IMR-90 (cell line): ENCODE results near the gene NFE2L2. TPM values are rescaled to one million over a fixed set of nuclear protein-coding genes. Genes with fewer than 3 reads are reported as not detected.

Source experiments
- ATAC-seq: fragments of 200-7000 bp; cut with Tn5 transposase; 2 replicates; pipeline ENCODE4 v1.9.1; 2020; ENCODE audit warnings: low read depth, mild to moderate bottlenecking, moderate library complexity
- BruUV-seq: library from RNA; stranded (reverse); fragments of 400-500 nt; replicated peaks from 2 replicates; lab custom pipeline; 2021; lab: Mats Ljungman, UMichigan
- CTCF ChIA-PET: fragments of 300-600 bp; formaldehyde crosslinking; extraction: SDS; loops from one replicate; lab custom pipeline; 2021; ENCODE audit warnings: antibody characterized with exemption; lab: Yijun Ruan, JAX
- POLR2A ChIA-PET: fragments of 300-600 bp; sonication (Branson Sonifier 250); formaldehyde crosslinking; loops from one replicate; lab custom pipeline; 2022; ENCODE audit warnings: antibody characterized with exemption; ENCODE audit not compliant: unreplicated experiment; lab: Charles Lee
- DNase-seq: peaks from one replicate; pipeline ENCODE4 v3.0.0; 2013
- H2AFZ ChIP-seq: replicated peaks from 2 replicates; pipeline ENCODE3; 2013; ENCODE audit warnings: low read length, mild to moderate bottlenecking; ENCODE audit not compliant: poor library complexity
- H2AK5ac ChIP-seq: 2 replicates; pipeline ENCODE4 v1.6.1; 2013; ENCODE audit warnings: low read depth, low read length, inconsistent platforms
- H2AK9ac ChIP-seq: replicated peaks from 2 replicates; pipeline ENCODE3; 2013; ENCODE audit warnings: mild to moderate bottlenecking, low read depth, low read length, moderate library complexity; ENCODE audit not compliant: poor library complexity
- H2BK120ac ChIP-seq: 2 replicates; pipeline ENCODE4 v1.6.1; 2013; ENCODE audit warnings: low read depth, low read length, inconsistent platforms
- H2BK15ac ChIP-seq: 3 replicates; pipeline ENCODE4 v1.6.1; 2013; ENCODE audit warnings: low read depth, low read length, inconsistent platforms
- H2BK20ac ChIP-seq: 2 replicates; pipeline ENCODE4 v1.6.1; 2013; ENCODE audit warnings: low read depth, mild to moderate bottlenecking, inconsistent platforms, low read length, moderate library complexity
- H2BK5ac ChIP-seq: 2 replicates; pipeline ENCODE4 v1.6.1; 2013; ENCODE audit warnings: mild to moderate bottlenecking, low read depth, low read length, inconsistent platforms; ENCODE audit not compliant: poor library complexity, severe bottlenecking
- H3K14ac ChIP-seq: replicated peaks from 2 replicates; pipeline ENCODE4 v1.6.1; 2013; ENCODE audit warnings: low read depth, low read length, inconsistent platforms
- H3K18ac ChIP-seq: 2 replicates; pipeline ENCODE4 v1.6.1; 2013; ENCODE audit warnings: low read depth, low read length, control low read depth
- H3K23ac ChIP-seq: 2 replicates; pipeline ENCODE4 v1.6.1; 2013; ENCODE audit warnings: low read depth, low read length, inconsistent platforms
- H3K27ac ChIP-seq: 2 replicates; pipeline ENCODE4 v1.5.1; 2013; ENCODE audit warnings: mild to moderate bottlenecking, control low read depth, low read length; ENCODE audit not compliant: insufficient read depth
- H3K27me3 ChIP-seq: 2 replicates; pipeline ENCODE4 v1.6.1; 2013; ENCODE audit warnings: low read length; ENCODE audit not compliant: control insufficient read depth, insufficient read depth
- H3K36me3 ChIP-seq: 2 replicates; pipeline ENCODE4 v1.6.1; 2013; ENCODE audit warnings: low read length, mixed read lengths; ENCODE audit not compliant: control insufficient read depth, insufficient read depth
- H3K4ac ChIP-seq: 2 replicates; pipeline ENCODE4 v1.6.1; 2013; ENCODE audit warnings: low read depth, low read length, inconsistent platforms
- H3K4me1 ChIP-seq: 2 replicates; pipeline ENCODE4 v1.6.1; 2013; ENCODE audit warnings: low read length, mixed read lengths; ENCODE audit not compliant: control insufficient read depth, insufficient read depth
- H3K4me2 ChIP-seq: 2 replicates; pipeline ENCODE4 v1.6.1; 2013; ENCODE audit warnings: low read depth, mild to moderate bottlenecking, control low read depth, low read length, moderate library complexity
- H3K4me3 ChIP-seq: 2 replicates; pipeline ENCODE4 v1.5.1; 2013; ENCODE audit warnings: low read depth, mild to moderate bottlenecking, control low read depth, low read length, moderate library complexity; ENCODE audit not compliant: insufficient read depth
- H3K56ac ChIP-seq: 2 replicates; pipeline ENCODE4 v1.6.1; 2013; ENCODE audit warnings: low read length, inconsistent platforms; ENCODE audit not compliant: insufficient read depth; ENCODE audit errors: extremely low read depth
- H3K79me1 ChIP-seq, 2 experiments: 2 replicates each; pipeline ENCODE4 v1.6.1; 2013; ENCODE audit warnings: low read length in 2 of 2, inconsistent platforms in 1 of 2, low read depth in 1 of 2
- H3K9ac ChIP-seq: 2 replicates; pipeline ENCODE4 v1.6.1; 2013; ENCODE audit warnings: low read depth, low read length, control low read depth
- H3K9me1 ChIP-seq: 2 replicates; pipeline ENCODE4 v1.6.1; 2013; ENCODE audit warnings: low read length, inconsistent platforms; ENCODE audit not compliant: insufficient read depth
- H3K9me3 ChIP-seq: 2 replicates; pipeline ENCODE4 v1.6.1; 2013; ENCODE audit warnings: low read length; ENCODE audit not compliant: control insufficient read depth, insufficient read depth
- H4K20me1 ChIP-seq: 2 replicates; pipeline ENCODE4 v1.6.1; 2013; ENCODE audit warnings: low read length, inconsistent platforms; ENCODE audit not compliant: insufficient read depth
- H4K5ac ChIP-seq: 2 replicates; pipeline ENCODE4 v1.6.1; 2013; ENCODE audit warnings: mild to moderate bottlenecking, low read depth, low read length, control low read depth
- H4K8ac ChIP-seq, 2 experiments: 2 replicates each; pipeline ENCODE4 v1.6.1; 2013; ENCODE audit warnings: low read depth in 2 of 2, low read length in 2 of 2, control low read depth in 1 of 2, inconsistent platforms in 1 of 2
- H4K91ac ChIP-seq: 2 replicates; pipeline ENCODE4 v1.6.1; 2013; ENCODE audit warnings: low read depth, low read length, inconsistent platforms; ENCODE audit not compliant: insufficient read depth
- BHLHE40 ChIP-seq: fragments of 150-350 bp; IDR thresholded peaks from 2 replicates; pipeline ENCODE4 v1.6.1; 2016; ENCODE audit warnings: mild to moderate bottlenecking, low read depth, low read length
- CEBPB ChIP-seq: IDR thresholded peaks from 2 replicates; pipeline ENCODE4 v1.6.1; 2012; ENCODE audit warnings: low read depth, low read length, improper control_type of control experiment
- CHD1 ChIP-seq: IDR thresholded peaks from 2 replicates; pipeline ENCODE4 v1.6.1; 2012; ENCODE audit warnings: low read depth, low read length, improper control_type of control experiment
- FOS ChIP-seq: fragments of 150-350 bp; IDR thresholded peaks from 2 replicates; pipeline ENCODE4 v1.6.1; 2016; ENCODE audit warnings: low read depth, low read length
- MAZ ChIP-seq: IDR thresholded peaks from 2 replicates; pipeline ENCODE4 v1.6.1; 2012; ENCODE audit warnings: low read depth, mild to moderate bottlenecking, low read length, improper control_type of control experiment, moderate library complexity, borderline replicate concordance
- MXI1 ChIP-seq: IDR thresholded peaks from 2 replicates; pipeline ENCODE4 v1.6.1; 2012; ENCODE audit warnings: low read depth, mild to moderate bottlenecking, low read length, moderate library complexity, borderline replicate concordance
- NFE2L2 ChIP-seq: fragments of 150-350 bp; IDR thresholded peaks from 2 replicates; pipeline ENCODE4 v1.6.1; 2016; ENCODE audit warnings: low read depth, mild to moderate bottlenecking, low read length
- POLR2A ChIP-seq: IDR thresholded peaks from 2 replicates; pipeline ENCODE4 v1.6.1; 2012; ENCODE audit warnings: mild to moderate bottlenecking, low read depth, low read length
- RAD21 ChIP-seq: IDR thresholded peaks from 2 replicates; pipeline ENCODE4 v1.6.1; 2012; ENCODE audit warnings: low read length, improper control_type of control experiment
- RFX5 ChIP-seq: IDR thresholded peaks from 2 replicates; pipeline ENCODE4 v1.8.0; 2012; ENCODE audit warnings: low read depth, mild to moderate bottlenecking, low read length, moderate library complexity
- dilution Hi-C: fragments of 300-500 bp; cut with HindIII; formaldehyde crosslinking; loops from one replicate; pipeline ENCODE4 v1.14.3; 2018; ENCODE audit warnings: low sequenced_read_pairs; ENCODE audit not compliant: unreplicated experiment
- in situ Hi-C: fragments of 300-500 bp; cut with MboI; formaldehyde crosslinking; loops from 3 replicates; pipeline ENCODE4 v1.14.3; 2019; ENCODE audit warnings: low sequenced_read_pairs, inconsistent platforms, mixed read lengths
- intact Hi-C: fragments of 100-400 bp; cut with micrococcal nuclease; formaldehyde crosslinking; loops from 2 replicates; pipeline ENCODE4 v1.10.0; 2022
- microRNA-seq, 2 experiments: library from miRNA; stranded (forward) in 1 of 2; unstranded in 1 of 2; fragments of 10-50 nt in 1 of 2; fragments of <30 nt in 1 of 2; gene quantifications in 1 of 2; microRNA quantifications in 1 of 2; one replicate each; pipeline versions ENCODE3 to v1.1.0; 2013 to 2020; ENCODE audit not compliant: insufficient read depth in 1 of 2, insufficient read length in 1 of 2, unreplicated experiment in 1 of 2
- polyA plus RNA-seq, 3 experiments: library from polyadenylated mRNA; depleted of rRNA; stranded (reverse); fragments of >200 nt; gene quantifications; 2 replicates each; pipeline ENCODE4 v1.2.3, GENCODE V29; 2012; ENCODE audit warnings: low replicate concordance in 1 of 3
- small RNA-seq, 5 experiments: library from RNA; depleted of rRNA; stranded (forward); fragments of <200 nt; gene quantifications; one replicate each; pipeline ENCODE3, GENCODE V24; 2012
- total RNA-seq: library from RNA; depleted of rRNA; stranded (reverse); fragments of >200 nt; gene quantifications from 2 replicates; pipeline ENCODE4 v1.2.3, GENCODE V29; 2012; rRNA removed
- TF ChIP-seq, protein P1 (sequence below): conservative IDR thresholded peaks from 2 replicates; pipeline ENCODE4 v1.5.1; 2012; ENCODE audit warnings: mild to moderate bottlenecking, low read depth, low read length, improper control_type of control experiment

Gene NFE2L2
- total and polyA plus RNA-seq, 2 of the 4 experiments (the other 2 are of a cell fraction) = 72.7 to 83.5 TPM

DNA sequence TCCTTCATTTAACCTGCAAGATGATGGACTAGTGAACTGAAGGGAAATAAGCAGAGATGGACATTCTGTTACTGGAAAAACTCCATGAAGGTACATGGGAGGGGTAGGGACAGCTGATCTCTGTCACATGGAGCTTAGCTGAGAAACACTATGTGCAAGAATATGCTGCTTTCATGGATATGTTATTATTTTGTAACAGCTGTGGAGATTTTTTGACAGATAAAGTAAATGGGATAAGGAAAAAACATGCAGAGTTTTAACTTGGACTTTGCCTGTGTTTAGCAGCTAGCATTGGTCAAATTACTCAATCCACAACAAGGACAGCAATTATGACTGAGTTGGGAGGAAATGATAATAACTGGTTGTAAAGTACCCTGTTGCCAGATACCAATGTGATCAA lies 80.7 kb downstream of the NFE2L2 start:
- no peak overlapping the region for H3K4ac ChIP-seq
- no peaks in the 10 kb centered on the region for H4K20me1 ChIP-seq
- H2BK5ac ChIP-seq = no peak overlapping the region
- intact Hi-C loops (no loop called here), in situ Hi-C loops (no loop called here), dilution Hi-C loops (no loop called here)
- H3K14ac ChIP-seq = no peak overlapping the region
- no peak overlapping the region for H2AFZ ChIP-seq
- H3K9ac ChIP-seq = no peak overlapping the region
- DNase-seq = no peak
- H3K4me1 ChIP-seq = peaks cover 4% of the 10 kb centered on the region; the same call in 1 of the 2 replicates
- H2BK120ac ChIP-seq = no peak overlapping the region
- BruUV-seq = no TSS peak
- H3K4me2 ChIP-seq = no peak overlapping the region
- H4K91ac ChIP-seq = no peak overlapping the region
- ChIA-PET POLR2A (no interaction called here), CTCF (no interaction called here)
- H2BK15ac ChIP-seq = no peak overlapping the region
- no peaks in the 10 kb centered on the region for H3K36me3 ChIP-seq
- no peak overlapping the region for H3K23ac ChIP-seq
- no peak overlapping the region for H3K27ac ChIP-seq
- H2AK9ac ChIP-seq = no peak overlapping the region
- H3K9me3 ChIP-seq = no peaks in the 10 kb centered on the region
- H4K5ac ChIP-seq = no peak overlapping the region
- H3K79me1 ChIP-seq = no peaks in the 10 kb centered on the region
- no peak overlapping the region for H2BK20ac ChIP-seq
- peaks cover 3% of the 10 kb centered on the region for H3K9me1 ChIP-seq
- H4K8ac ChIP-seq = no peak overlapping the region
- H2AK5ac ChIP-seq = no peak overlapping the region
- no peak overlapping the region for H3K4me3 ChIP-seq
- ATAC-seq = no peak
- TF ChIP-seq CHD1 = no peak
- no peak for TF ChIP-seq NFE2L2
- TF ChIP-seq RAD21 = no peak
- TF ChIP-seq RFX5 = no peak
- TF ChIP-seq POLR2A = no peak
- no peak for TF ChIP-seq MAZ
- TF ChIP-seq BHLHE40 = no peak
- no peak for TF ChIP-seq FOS
- TF ChIP-seq MXI1 = no peak
- TF ChIP-seq CEBPB = no peak
- TF ChIP-seq, protein P1, sequence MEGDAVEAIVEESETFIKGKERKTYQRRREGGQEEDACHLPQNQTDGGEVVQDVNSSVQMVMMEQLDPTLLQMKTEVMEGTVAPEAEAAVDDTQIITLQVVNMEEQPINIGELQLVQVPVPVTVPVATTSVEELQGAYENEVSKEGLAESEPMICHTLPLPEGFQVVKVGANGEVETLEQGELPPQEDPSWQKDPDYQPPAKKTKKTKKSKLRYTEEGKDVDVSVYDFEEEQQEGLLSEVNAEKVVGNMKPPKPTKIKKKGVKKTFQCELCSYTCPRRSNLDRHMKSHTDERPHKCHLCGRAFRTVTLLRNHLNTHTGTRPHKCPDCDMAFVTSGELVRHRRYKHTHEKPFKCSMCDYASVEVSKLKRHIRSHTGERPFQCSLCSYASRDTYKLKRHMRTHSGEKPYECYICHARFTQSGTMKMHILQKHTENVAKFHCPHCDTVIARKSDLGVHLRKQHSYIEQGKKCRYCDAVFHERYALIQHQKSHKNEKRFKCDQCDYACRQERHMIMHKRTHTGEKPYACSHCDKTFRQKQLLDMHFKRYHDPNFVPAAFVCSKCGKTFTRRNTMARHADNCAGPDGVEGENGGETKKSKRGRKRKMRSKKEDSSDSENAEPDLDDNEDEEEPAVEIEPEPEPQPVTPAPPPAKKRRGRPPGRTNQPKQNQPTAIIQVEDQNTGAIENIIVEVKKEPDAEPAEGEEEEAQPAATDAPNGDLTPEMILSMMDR = no peak
- no peak overlapping the region for H3K56ac ChIP-seq
- H3K27me3 ChIP-seq = peaks cover 2% of the 10 kb centered on the region; the same call in 1 of the 2 replicates
- H3K18ac ChIP-seq = no peak overlapping the region

Small RNA genes within 50 kb of the gene (microRNA-seq; reads per million reads assigned to microRNA genes)
- gene MIR3128 (ENCODE audit: insufficient read depth in 1 of 2, insufficient read length in 1 of 2, unreplicated experiment in 1 of 2) = 0 to 12.4 reads per million in 2 experiments
- 0 reads per million in 2 experiments for gene MIR6512 (ENCODE audit: insufficient read depth in 1 of 2, insufficient read length in 1 of 2, unreplicated experiment in 1 of 2)
- not detected for gene RF00019 (ENCODE audit: insufficient read depth, insufficient read length)

Small RNA genes within 50 kb of the gene (small RNA-seq; reads per million reads assigned to genes)
- gene MIR3128 (0 reads per million in 5 experiments), gene MIR6512 (0 to 1.2 (median 0) reads per million in 5 experiments), gene RF00019 (0 reads per million in 5 experiments)

Other genes with a start within 250 kb of the NFE2L2 start
- gene HNRNPA3, start 51.9 kb downstream of the NFE2L2 start, total RNA-seq = 18.6 and 35.6 TPM in 2 replicates
- 111 and 119 TPM in 2 replicates for gene HNRNPA3, start 51.9 kb downstream of the NFE2L2 start, polyA plus RNA-seq (2012; rRNA removed)
- 18.6 and 34.4 TPM in 2 replicates for gene AGPS, start 128.0 kb upstream of the NFE2L2 start, total RNA-seq
- 5.5 and 6.6 TPM in 2 replicates for gene AGPS, start 128.0 kb upstream of the NFE2L2 start, polyA plus RNA-seq (2012; rRNA removed)